HepG2 (cell line): ENCODE measurements around the gene PKNOX2. TPM values are rescaled to one million over a fixed set of nuclear protein-coding genes. Genes with fewer than 3 reads are reported as not detected.

ENCODE experiments used
- ATAC-seq: fragments of 200-7000 bp; cut with Tn5 transposase; 3 replicates; pipeline ENCODE4 v1.9.1; 2020; ENCODE audit warnings: mild to moderate bottlenecking, moderate library complexity
- BruUV-seq: library from RNA; stranded (reverse); fragments of 400-500 nt; replicated peaks from 2 replicates; lab custom pipeline; 2021; lab: Mats Ljungman, UMichigan
- CTCF ChIA-PET: fragments of 300-600 bp; formaldehyde crosslinking; extraction: SDS; loops from one replicate; lab custom pipeline; 2021; ENCODE audit warnings: low total read pairs, inconsistent platforms, low intra/inter-chr PET ratio; lab: Yijun Ruan, JAX
- POLR2A ChIA-PET: fragments of 350-600 bp; sonication (Branson Sonifier 250); formaldehyde crosslinking; loops from one replicate; lab custom pipeline; 2020; ENCODE audit warnings: antibody characterized with exemption, inconsistent platforms; lab: Yijun Ruan, JAX
- DNase-seq: peaks from one replicate; pipeline ENCODE4 v3.0.0-alpha.2; 2015; ENCODE audit warnings: low spot score
- FAIRE-seq: peaks from 3 replicates; lab custom pipeline; 2011; peaks lifted over from hg19 to GRCh38; lab: Jason Lieb, UNC
- H2AFZ ChIP-seq: one replicate; pipeline ENCODE4 v1.6.1; 2011; ENCODE audit warnings: low read length, inconsistent platforms
- H3K27ac ChIP-seq: fragments of 300-600 bp; 3 replicates; pipeline ENCODE4 v1.8.0; 2011; ENCODE audit warnings: mixed run types, mild to moderate bottlenecking, mixed read lengths, low read length, inconsistent platforms; ENCODE audit not compliant: insufficient read depth; ENCODE audit errors: extremely low read length
- H3K27me3 ChIP-seq, 2 experiments: fragments of 200-600 bp in 1 of 2; 2 replicates in 1 of 2; 3 replicates in 1 of 2; pipeline versions ENCODE4 v1.6.0 to v1.8.0; 2011; ENCODE audit warnings: low read length in 2 of 2, mild to moderate bottlenecking in 2 of 2, moderate library complexity in 2 of 2, inconsistent platforms in 1 of 2; ENCODE audit not compliant: insufficient read depth in 2 of 2, control insufficient read depth in 1 of 2
- H3K36me3 ChIP-seq, 2 experiments: fragments of 200-600 bp in 1 of 2; replicated peaks in 1 of 2; 2 replicates in 1 of 2; 3 replicates in 1 of 2; pipeline versions ENCODE4 v1.5.1 to v1.8.0; 2011; ENCODE audit warnings: low read length in 2 of 2, inconsistent platforms in 1 of 2; ENCODE audit not compliant: insufficient read depth in 2 of 2, control insufficient read depth in 1 of 2
- H3K4me1 ChIP-seq: 2 replicates; pipeline ENCODE4 v1.5.1; 2012; ENCODE audit warnings: low read length, inconsistent platforms; ENCODE audit not compliant: insufficient read depth
- H3K4me2 ChIP-seq: 2 replicates; pipeline ENCODE4 v1.6.0; 2011; ENCODE audit warnings: low read depth, low read length, inconsistent platforms
- H3K4me3 ChIP-seq, 3 experiments: fragments of 200-600 bp in 1 of 3; sonication (generic), shearing (Covaris generic) in 1 of 3; replicated peaks in 1 of 3; 2 replicates each; pipeline ENCODE4 v1.5.1; 2011 to 2016; ENCODE audit warnings: low read length in 3 of 3, inconsistent platforms in 2 of 3, low read depth in 2 of 3, mild to moderate bottlenecking in 2 of 3, control low read depth in 1 of 3, mixed read lengths in 1 of 3; ENCODE audit not compliant: insufficient read depth in 1 of 3
- H3K79me2 ChIP-seq: one replicate; pipeline ENCODE4 v1.6.1; 2011; ENCODE audit warnings: low read length, inconsistent platforms; ENCODE audit not compliant: insufficient read depth
- H3K9ac ChIP-seq: 2 replicates; pipeline ENCODE4 v1.6.0; 2011; ENCODE audit warnings: mild to moderate bottlenecking, low read depth, low read length, inconsistent platforms; ENCODE audit not compliant: insufficient read depth
- H3K9me3 ChIP-seq: 2 replicates; pipeline ENCODE4 v1.5.1; 2012; ENCODE audit warnings: mild to moderate bottlenecking, low read length
- H4K20me1 ChIP-seq: 2 replicates; pipeline ENCODE4 v1.6.0; 2011; ENCODE audit warnings: inconsistent platforms, mild to moderate bottlenecking, low read length, moderate library complexity; ENCODE audit not compliant: insufficient read depth
- CCAR2 ChIP-seq: fragments of 200-400 bp; formaldehyde crosslinking; optimal IDR thresholded peaks from 2 replicates; pipeline ENCODE3; 2018; ENCODE audit warnings: low read depth, mild to moderate bottlenecking, low read length, moderate library complexity
- FIP1L1 ChIP-seq: fragments of 200-400 bp; formaldehyde crosslinking; IDR thresholded peaks from 2 replicates; pipeline ENCODE4 v1.6.1; 2018; ENCODE audit warnings: low read depth, mild to moderate bottlenecking, low read length, moderate library complexity, borderline replicate concordance; ENCODE audit not compliant: insufficient read depth
- GFI1 ChIP-seq: sonication (generic); formaldehyde crosslinking; IDR thresholded peaks from 2 replicates; pipeline ENCODE4 v1.5.0; 2020; ENCODE audit warnings: missing genetic modification reagents, mild to moderate bottlenecking, borderline replicate concordance
- HOXA7 ChIP-seq: sonication (generic); formaldehyde crosslinking; IDR thresholded peaks from 2 replicates; pipeline ENCODE4 v1.8.1; 2022; ENCODE audit warnings: mild to moderate bottlenecking, missing genetic modification reagents, moderate library complexity
- KDM2A ChIP-seq: sonication (generic); formaldehyde crosslinking; IDR thresholded peaks from 2 replicates; pipeline ENCODE4 v1.4.0; 2020; ENCODE audit warnings: low read depth, missing genetic modification reagents, borderline replicate concordance
- NFIC ChIP-seq: IDR thresholded peaks from 2 replicates; pipeline ENCODE4 v1.6.1; 2012; ENCODE audit warnings: mild to moderate bottlenecking, low read length, inconsistent platforms
- SMC3 ChIP-seq: IDR thresholded peaks from 2 replicates; pipeline ENCODE4 v1.6.1; 2011; ENCODE audit warnings: low read length, improper control_type of control experiment
- ZFP36L1 ChIP-seq: sonication (generic); formaldehyde crosslinking; IDR thresholded peaks from 2 replicates; pipeline ENCODE4 v1.8.0; 2022; ENCODE audit warnings: mild to moderate bottlenecking, missing genetic modification reagents, moderate library complexity
- ZNF605 ChIP-seq: sonication (generic); formaldehyde crosslinking; IDR thresholded peaks from 2 replicates; pipeline ENCODE4 v1.8.0; 2022; ENCODE audit warnings: mild to moderate bottlenecking, missing genetic modification reagents
- ZNF749 ChIP-seq: sonication (generic); formaldehyde crosslinking; IDR thresholded peaks from 2 replicates; pipeline ENCODE4 v1.8.0; 2022; ENCODE audit warnings: mild to moderate bottlenecking, missing genetic modification reagents, moderate library complexity, borderline replicate concordance
- ZNF883 ChIP-seq: sonication (generic); formaldehyde crosslinking; IDR thresholded peaks from 2 replicates; pipeline ENCODE4 v1.5.1; 2020; ENCODE audit warnings: mild to moderate bottlenecking, missing genetic modification reagents; ENCODE audit errors: not compliant biosample characterization
- ZSCAN21 ChIP-seq: sonication (generic); formaldehyde crosslinking; IDR thresholded peaks from 2 replicates; pipeline ENCODE4 v1.8.0; 2022; ENCODE audit warnings: mild to moderate bottlenecking, missing genetic modification reagents, moderate library complexity, borderline replicate concordance
- WGBS: methylation state at CpG from one replicate; pipeline ENCODE4 v1.1.6; 2017; ENCODE audit warnings: low lambda C conversion rate; 5-methylcytosine and 5-hydroxymethylcytosine counted together
- in situ Hi-C: cut with HindIII; loops from 2 replicates; pipeline ENCODE4 v1.10.0; 2017; ENCODE audit warnings: low pct_unique_long_range_greater_than_20kb; ENCODE audit not compliant: extremely low pct_ligation_motif_present
- intact Hi-C: fragments of 100-400 bp; cut with micrococcal nuclease; formaldehyde crosslinking; loops from one replicate; pipeline ENCODE4 v1.10.0; 2022; ENCODE audit not compliant: unreplicated experiment
- polyA plus RNA-seq, 8 experiments: library from polyadenylated mRNA; depleted of rRNA in 3 of 8; stranded (reverse) in 7 of 8; unstranded in 1 of 8; fragments of >200 nt; fragmentation: Illumina TruSeq in 4 of 8; extraction: Trizol in 4 of 8; gene quantifications; 2 replicates each; pipeline versions ENCODE4 v1.2.1 to v1.2.3, GENCODE V29; 2011 to 2016; ENCODE audit warnings: low read depth in 4 of 8, missing spikeins in 1 of 8, mixed read lengths in 1 of 8; ENCODE audit not compliant: insufficient read depth in 1 of 8
- total RNA-seq, 5 experiments: library from RNA; depleted of rRNA; stranded (reverse); fragments of >200 nt; fragmentation: Illumina TruSeq; extraction: Trizol; gene quantifications; 2 replicates each; pipeline ENCODE4 v1.2.3, GENCODE V29; 2016; ENCODE audit warnings: low read depth in 1 of 5
- TF ChIP-seq, protein P1 (sequence below): IDR thresholded peaks from 2 replicates; pipeline ENCODE4 v1.4.0; 2020; ENCODE audit warnings: mild to moderate bottlenecking, missing genetic modification reagents
- TF ChIP-seq, protein P2 (sequence below): IDR thresholded peaks from 2 replicates; pipeline ENCODE4 v1.6.1; 2012; ENCODE audit warnings: low read length, improper control_type of control experiment

Gene PKNOX2
- total and polyA plus RNA-seq, 2 of the 13 experiments (the other 11 are each of a cell fraction or from before 2014, with no cell fraction given), result not detected

DNA sequence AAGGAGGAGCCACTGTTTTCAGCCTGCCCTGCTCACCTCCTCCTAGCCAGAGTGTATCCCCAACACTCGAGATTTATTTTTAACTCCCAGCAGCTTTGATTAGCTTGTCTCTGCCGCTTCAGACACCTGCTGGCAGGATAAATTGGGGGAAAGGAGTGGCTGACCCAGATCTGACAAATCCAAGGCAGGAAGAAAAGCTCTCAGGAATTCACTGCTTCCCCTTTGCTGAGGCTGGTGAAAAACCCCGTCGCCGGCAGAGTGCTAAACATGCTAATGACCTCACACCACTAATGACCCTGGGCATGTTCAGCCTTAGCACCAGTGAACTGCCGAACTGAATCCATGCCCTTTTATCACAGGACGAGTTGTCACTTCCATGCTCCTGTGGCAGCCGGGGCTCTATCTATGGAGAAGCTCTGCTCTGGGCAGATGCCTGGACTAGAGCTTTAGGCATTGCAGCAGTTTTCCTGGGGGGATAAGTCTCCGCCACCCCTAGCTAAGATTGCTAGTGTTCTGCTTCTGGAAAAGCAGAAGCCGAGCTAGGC, 279.3 kb downstream of the PKNOX2 start:
- Histone ChIP-seq H4K20me1 (no peaks in the 10 kb centered on the region), H3K36me3 (no peaks in the 10 kb centered on the region), H2AFZ (no peak overlapping the region), H3K4me1 (peaks cover 8% of the 10 kb centered on the region; the same call in 1 of the 2 replicates), H3K27me3 (peaks cover under 1 to 1% of the 10 kb centered on the region in 2 experiments; a peak in 3 of 5 replicates), H3K27ac (no peak overlapping the region), H3K4me2 (no peak overlapping the region), H3K79me2 (no peaks in the 10 kb centered on the region), H3K4me3 (no peak overlapping the region), H3K9me3 (no peaks in the 10 kb centered on the region), H3K9ac (no peak overlapping the region)
- TF ChIP-seq ZNF605 (CRISPR knock-in tag), result no peak
- TF ChIP-seq NFIC, result no peak
- TF ChIP-seq ZFP36L1 (CRISPR knock-in tag), result no peak
- TF ChIP-seq, protein P1, sequence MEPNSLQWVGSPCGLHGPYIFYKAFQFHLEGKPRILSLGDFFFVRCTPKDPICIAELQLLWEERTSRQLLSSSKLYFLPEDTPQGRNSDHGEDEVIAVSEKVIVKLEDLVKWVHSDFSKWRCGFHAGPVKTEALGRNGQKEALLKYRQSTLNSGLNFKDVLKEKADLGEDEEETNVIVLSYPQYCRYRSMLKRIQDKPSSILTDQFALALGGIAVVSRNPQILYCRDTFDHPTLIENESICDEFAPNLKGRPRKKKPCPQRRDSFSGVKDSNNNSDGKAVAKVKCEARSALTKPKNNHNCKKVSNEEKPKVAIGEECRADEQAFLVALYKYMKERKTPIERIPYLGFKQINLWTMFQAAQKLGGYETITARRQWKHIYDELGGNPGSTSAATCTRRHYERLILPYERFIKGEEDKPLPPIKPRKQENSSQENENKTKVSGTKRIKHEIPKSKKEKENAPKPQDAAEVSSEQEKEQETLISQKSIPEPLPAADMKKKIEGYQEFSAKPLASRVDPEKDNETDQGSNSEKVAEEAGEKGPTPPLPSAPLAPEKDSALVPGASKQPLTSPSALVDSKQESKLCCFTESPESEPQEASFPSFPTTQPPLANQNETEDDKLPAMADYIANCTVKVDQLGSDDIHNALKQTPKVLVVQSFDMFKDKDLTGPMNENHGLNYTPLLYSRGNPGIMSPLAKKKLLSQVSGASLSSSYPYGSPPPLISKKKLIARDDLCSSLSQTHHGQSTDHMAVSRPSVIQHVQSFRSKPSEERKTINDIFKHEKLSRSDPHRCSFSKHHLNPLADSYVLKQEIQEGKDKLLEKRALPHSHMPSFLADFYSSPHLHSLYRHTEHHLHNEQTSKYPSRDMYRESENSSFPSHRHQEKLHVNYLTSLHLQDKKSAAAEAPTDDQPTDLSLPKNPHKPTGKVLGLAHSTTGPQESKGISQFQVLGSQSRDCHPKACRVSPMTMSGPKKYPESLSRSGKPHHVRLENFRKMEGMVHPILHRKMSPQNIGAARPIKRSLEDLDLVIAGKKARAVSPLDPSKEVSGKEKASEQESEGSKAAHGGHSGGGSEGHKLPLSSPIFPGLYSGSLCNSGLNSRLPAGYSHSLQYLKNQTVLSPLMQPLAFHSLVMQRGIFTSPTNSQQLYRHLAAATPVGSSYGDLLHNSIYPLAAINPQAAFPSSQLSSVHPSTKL, result no peak
- no peak for TF ChIP-seq SMC3
- TF ChIP-seq ZNF749 (CRISPR knock-in tag), result no peak
- TF ChIP-seq, protein P2, sequence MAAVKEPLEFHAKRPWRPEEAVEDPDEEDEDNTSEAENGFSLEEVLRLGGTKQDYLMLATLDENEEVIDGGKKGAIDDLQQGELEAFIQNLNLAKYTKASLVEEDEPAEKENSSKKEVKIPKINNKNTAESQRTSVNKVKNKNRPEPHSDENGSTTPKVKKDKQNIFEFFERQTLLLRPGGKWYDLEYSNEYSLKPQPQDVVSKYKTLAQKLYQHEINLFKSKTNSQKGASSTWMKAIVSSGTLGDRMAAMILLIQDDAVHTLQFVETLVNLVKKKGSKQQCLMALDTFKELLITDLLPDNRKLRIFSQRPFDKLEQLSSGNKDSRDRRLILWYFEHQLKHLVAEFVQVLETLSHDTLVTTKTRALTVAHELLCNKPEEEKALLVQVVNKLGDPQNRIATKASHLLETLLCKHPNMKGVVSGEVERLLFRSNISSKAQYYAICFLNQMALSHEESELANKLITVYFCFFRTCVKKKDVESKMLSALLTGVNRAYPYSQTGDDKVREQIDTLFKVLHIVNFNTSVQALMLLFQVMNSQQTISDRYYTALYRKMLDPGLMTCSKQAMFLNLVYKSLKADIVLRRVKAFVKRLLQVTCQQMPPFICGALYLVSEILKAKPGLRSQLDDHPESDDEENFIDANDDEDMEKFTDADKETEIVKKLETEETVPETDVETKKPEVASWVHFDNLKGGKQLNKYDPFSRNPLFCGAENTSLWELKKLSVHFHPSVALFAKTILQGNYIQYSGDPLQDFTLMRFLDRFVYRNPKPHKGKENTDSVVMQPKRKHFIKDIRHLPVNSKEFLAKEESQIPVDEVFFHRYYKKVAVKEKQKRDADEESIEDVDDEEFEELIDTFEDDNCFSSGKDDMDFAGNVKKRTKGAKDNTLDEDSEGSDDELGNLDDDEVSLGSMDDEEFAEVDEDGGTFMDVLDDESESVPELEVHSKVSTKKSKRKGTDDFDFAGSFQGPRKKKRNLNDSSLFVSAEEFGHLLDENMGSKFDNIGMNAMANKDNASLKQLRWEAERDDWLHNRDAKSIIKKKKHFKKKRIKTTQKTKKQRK, result no peak
- TF ChIP-seq ZNF883 (CRISPR knock-in tag), result no peak
- TF ChIP-seq HOXA7, result no peak
- TF ChIP-seq KDM2A (CRISPR knock-in tag), result no peak
- no peak for TF ChIP-seq CCAR2
- no peak for TF ChIP-seq GFI1
- no peak for TF ChIP-seq FIP1L1
- TF ChIP-seq ZSCAN21 (CRISPR knock-in tag), result no peak
- BruUV-seq, result no TSS peak
- in situ Hi-C loops (no loop called here), intact Hi-C loops (no loop called here)
- ATAC-seq (no peak), FAIRE-seq (no peak), DNase-seq (no peak)
- ChIA-PET POLR2A (no interaction called here), CTCF (no interaction called here)
- 24% methylated on average over 6 of the region's 10 CpGs for WGBS
